ENCODE results near the gene PPP2R5A.

Gene PPP2R5A

DNA sequence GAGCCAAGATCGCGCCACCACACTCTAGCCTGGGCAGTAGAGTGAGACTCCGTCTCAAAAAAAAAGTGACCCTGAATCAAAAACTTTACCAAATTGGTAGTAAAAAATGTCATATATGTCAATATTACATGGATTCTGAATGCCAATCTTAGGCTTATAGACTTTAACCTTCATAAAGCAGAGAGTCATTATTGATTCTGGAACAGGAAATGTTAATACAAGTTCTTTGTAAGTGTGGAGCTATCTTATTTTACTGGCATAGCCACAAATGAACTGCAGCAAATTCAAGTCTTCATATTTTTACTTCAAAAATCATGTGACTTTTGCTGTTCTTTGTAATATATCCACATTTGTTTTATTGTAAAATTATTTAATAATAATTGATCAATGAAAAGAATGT is 41.3 kb downstream of the PPP2R5A start:
- H3K27me3 ChIP-seq (ENCODE audit: insufficient read depth, poor library complexity, severe bottlenecking) = no peaks in the 10 kb centered on the region
- TF ChIP-seq POLR2AphosphoS5 (IDR thresholded peaks at IDR 0.05; ENCODE audit: low read depth) (no peak), SPI1 (IDR thresholded peaks at IDR 0.05; ENCODE audit: borderline replicate concordance, low read depth) (no peak), REST (IDR thresholded peaks at IDR 0.05; ENCODE audit: insufficient replicate concordance, low read depth) (no peak), GABPA (IDR thresholded peaks at IDR 0.05; ENCODE audit: low read depth) (no peak)
- TF ChIP-seq, protein P1, sequence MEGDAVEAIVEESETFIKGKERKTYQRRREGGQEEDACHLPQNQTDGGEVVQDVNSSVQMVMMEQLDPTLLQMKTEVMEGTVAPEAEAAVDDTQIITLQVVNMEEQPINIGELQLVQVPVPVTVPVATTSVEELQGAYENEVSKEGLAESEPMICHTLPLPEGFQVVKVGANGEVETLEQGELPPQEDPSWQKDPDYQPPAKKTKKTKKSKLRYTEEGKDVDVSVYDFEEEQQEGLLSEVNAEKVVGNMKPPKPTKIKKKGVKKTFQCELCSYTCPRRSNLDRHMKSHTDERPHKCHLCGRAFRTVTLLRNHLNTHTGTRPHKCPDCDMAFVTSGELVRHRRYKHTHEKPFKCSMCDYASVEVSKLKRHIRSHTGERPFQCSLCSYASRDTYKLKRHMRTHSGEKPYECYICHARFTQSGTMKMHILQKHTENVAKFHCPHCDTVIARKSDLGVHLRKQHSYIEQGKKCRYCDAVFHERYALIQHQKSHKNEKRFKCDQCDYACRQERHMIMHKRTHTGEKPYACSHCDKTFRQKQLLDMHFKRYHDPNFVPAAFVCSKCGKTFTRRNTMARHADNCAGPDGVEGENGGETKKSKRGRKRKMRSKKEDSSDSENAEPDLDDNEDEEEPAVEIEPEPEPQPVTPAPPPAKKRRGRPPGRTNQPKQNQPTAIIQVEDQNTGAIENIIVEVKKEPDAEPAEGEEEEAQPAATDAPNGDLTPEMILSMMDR (IDR thresholded peaks at IDR 0.05; ENCODE audit: insufficient read depth, low read length) = no peak
- no peak for DNase-seq (ENCODE audit: low read depth in 1 of 2, low spot score in 1 of 2)
- H3K4me3 ChIP-seq (replicated peaks; ENCODE audit: insufficient read depth, low read length) = no peak overlapping the region
- H3K27ac ChIP-seq (replicated peaks) = no peak overlapping the region

DNA sequence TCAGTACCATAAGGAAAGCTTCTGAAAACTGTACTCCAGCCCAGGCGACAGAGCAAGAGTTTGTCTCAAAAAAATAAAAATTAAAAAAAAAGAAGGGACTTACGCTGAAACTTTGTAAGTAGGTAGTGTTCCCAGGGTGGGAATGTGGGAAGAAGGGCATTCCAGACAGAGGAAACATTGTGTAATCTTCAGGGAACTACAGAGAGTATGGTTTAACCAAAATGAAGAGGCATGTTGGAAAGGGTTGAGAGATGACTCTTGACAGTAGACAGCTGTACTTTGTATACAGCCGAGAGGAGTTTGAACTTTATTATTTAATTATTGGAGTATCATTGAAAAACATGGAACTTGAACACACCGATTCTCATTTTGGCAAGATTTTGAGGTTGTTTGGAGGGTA is 43.0 kb downstream of the PPP2R5A start:
- no peak for DNase-seq (ENCODE audit: low read depth in 1 of 2, low spot score in 1 of 2)
- H3K4me3 ChIP-seq (replicated peaks; ENCODE audit: insufficient read depth, low read length) = no peak overlapping the region
- H3K27ac ChIP-seq (replicated peaks) = no peak overlapping the region
- H3K27me3 ChIP-seq (ENCODE audit: insufficient read depth, poor library complexity, severe bottlenecking) = no peaks in the 10 kb centered on the region
- TF ChIP-seq POLR2AphosphoS5 (IDR thresholded peaks at IDR 0.05; ENCODE audit: low read depth) = no peak
- TF ChIP-seq, protein P1 (IDR thresholded peaks at IDR 0.05; ENCODE audit: insufficient read depth, low read length) = no peak
- TF ChIP-seq GABPA (IDR thresholded peaks at IDR 0.05; ENCODE audit: low read depth) = no peak
- no peak for TF ChIP-seq REST (IDR thresholded peaks at IDR 0.05; ENCODE audit: insufficient replicate concordance, low read depth)
- TF ChIP-seq SPI1 (IDR thresholded peaks at IDR 0.05; ENCODE audit: borderline replicate concordance, low read depth) = no peak

DNA sequence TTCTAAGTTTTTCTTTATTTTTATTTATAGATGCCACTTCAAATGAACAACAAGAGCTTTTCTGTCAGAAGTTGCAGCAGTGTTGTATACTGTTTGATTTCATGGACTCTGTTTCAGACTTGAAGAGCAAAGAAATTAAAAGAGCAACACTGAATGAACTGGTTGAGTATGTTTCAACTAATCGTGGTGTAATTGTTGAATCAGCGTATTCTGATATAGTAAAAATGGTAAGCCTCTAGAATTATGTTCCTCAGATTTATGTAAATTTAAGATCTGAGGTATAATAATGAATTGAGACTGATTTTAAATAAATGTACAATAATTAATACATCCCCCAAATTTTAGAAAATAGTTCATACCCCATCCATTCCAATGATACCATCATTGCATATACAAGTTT is 43.9 kb downstream of the PPP2R5A start:
- Histone ChIP-seq H3K27ac (replicated peaks) (no peak overlapping the region), H3K4me3 (replicated peaks; ENCODE audit: insufficient read depth, low read length) (no peak overlapping the region), H3K27me3 (ENCODE audit: insufficient read depth, poor library complexity, severe bottlenecking) (no peaks in the 10 kb centered on the region)
- TF ChIP-seq, protein P1 (IDR thresholded peaks at IDR 0.05; ENCODE audit: insufficient read depth, low read length) = no peak
- no peak for TF ChIP-seq GABPA (IDR thresholded peaks at IDR 0.05; ENCODE audit: low read depth)
- no peak for TF ChIP-seq SPI1 (IDR thresholded peaks at IDR 0.05; ENCODE audit: borderline replicate concordance, low read depth)
- TF ChIP-seq REST (IDR thresholded peaks at IDR 0.05; ENCODE audit: insufficient replicate concordance, low read depth) = no peak
- no peak for TF ChIP-seq POLR2AphosphoS5 (IDR thresholded peaks at IDR 0.05; ENCODE audit: low read depth)
- DNase-seq (ENCODE audit: low read depth in 1 of 2, low spot score in 1 of 2) = no peak

All from HL-60 (cell line).